Type B pancreatic cell (in vitro differentiated cells): ENCODE measurements around the gene EML2. TPM values are rescaled to one million over a fixed set of nuclear protein-coding genes. Genes with fewer than 3 reads are reported as not detected.
"Not testable (repeated sequence)": the region's sequence is repeated elsewhere in the genome, so short reads cannot be mapped to it uniquely, and the experiment has no call there.

Source experiments
- DNase-seq: peaks from one replicate; pipeline ENCODE4 v3.0.0; 2021; ENCODE audit warnings: mixed read lengths; ENCODE audit not compliant: unreplicated experiment; ENCODE audit errors: extremely low spot score
- H3K27ac Mint-ChIP-seq: 2 replicates; pipeline ENCODE4 v1.8.0; 2021; ENCODE audit warnings: mild to moderate bottlenecking, mixed read lengths
- H3K27me3 Mint-ChIP-seq: 2 replicates; pipeline ENCODE4 v1.8.0; 2021; ENCODE audit warnings: mixed read lengths
- H3K36me3 Mint-ChIP-seq: 2 replicates; pipeline ENCODE4 v1.8.0; 2021; ENCODE audit warnings: mixed read lengths
- H3K4me1 Mint-ChIP-seq: one replicate; pipeline ENCODE4 v1.8.0; 2021; ENCODE audit warnings: mixed read lengths; ENCODE audit not compliant: unreplicated experiment
- H3K4me3 Mint-ChIP-seq: 2 replicates; pipeline ENCODE4 v1.8.0; 2021; ENCODE audit warnings: mild to moderate bottlenecking, mixed read lengths
- H3K9me3 Mint-ChIP-seq: 2 replicates; pipeline ENCODE4 v1.8.0; 2021; ENCODE audit warnings: mixed read lengths
- CTCF ChIP-seq: fragments of 200-600 bp; sonication (generic); conservative IDR thresholded peaks from 2 replicates; pipeline ENCODE4 v1.5.0; 2021; ENCODE audit warnings: antibody characterized with exemption, mild to moderate bottlenecking
- total RNA-seq: library from RNA; stranded (reverse); gene quantifications from 2 replicates; pipeline ENCODE4 v1.2.1, GENCODE V29; 2021; ENCODE audit warnings: low replicate concordance

Gene EML2
- total RNA-seq, 1 donor from 2014 or later, result 46.9 TPM

GRCh38 chr19:45621389-45621788, 17.8 kb downstream of the EML2 start:
- Mint-ChIP-seq H3K4me1 (no peaks in the 10 kb centered on the region), H3K36me3 (peaks cover 13% of the 10 kb centered on the region), H3K27ac (no peak overlapping the region), H3K4me3 (no peak overlapping the region), H3K27me3 (no peaks in the 10 kb centered on the region), H3K9me3 (no peaks in the 10 kb centered on the region)
- DNase-seq, result no peak
- TF ChIP-seq CTCF, result no peak

- Mint-ChIP-seq H3K9me3 (no peaks in the 10 kb centered on the region), H3K36me3 (peaks cover 12% of the 10 kb centered on the region), H3K27ac (peak overlapping the region; percentile 18), H3K4me1 (peaks cover 10% of the 10 kb centered on the region), H3K27me3 (no peaks in the 10 kb centered on the region), H3K4me3 (no peak overlapping the region)
- no peak for DNase-seq
- no peak for TF ChIP-seq CTCF
Observed at GRCh38 chr19:45616704-45617017, 22.5 kb downstream of the EML2 start.

- no peaks in the 10 kb centered on the region for H3K9me3 Mint-ChIP-seq
- no peaks in the 10 kb centered on the region for H3K27me3 Mint-ChIP-seq
- DNase-seq, result peak; percentile 90
- H3K4me1 Mint-ChIP-seq, result peaks cover 10% of the 10 kb centered on the region
- peak overlapping the region; percentile 75 for H3K4me3 Mint-ChIP-seq
- no peak for TF ChIP-seq CTCF
- peak overlapping the region; percentile 68 for H3K27ac Mint-ChIP-seq
- H3K36me3 Mint-ChIP-seq, result peaks cover 12% of the 10 kb centered on the region
Observed at GRCh38 chr19:45615795-45616703, 23.1 kb downstream of the EML2 start.

GRCh38 chr19:45615056-45615455, 24.1 kb downstream of the EML2 start:
- H3K4me3 Mint-ChIP-seq, H3K27me3 Mint-ChIP-seq, DNase-seq, H3K4me1 Mint-ChIP-seq, H3K9me3 Mint-ChIP-seq: not testable (repeated sequence)
- H3K27ac Mint-ChIP-seq, result peak overlapping the region; percentile 96
- peaks cover 16% of the 10 kb centered on the region for H3K36me3 Mint-ChIP-seq

GRCh38 chr19:45613926-45614725, 25.1 kb downstream of the EML2 start:
- no peak for TF ChIP-seq CTCF
- Mint-ChIP-seq H3K27me3 (no peaks in the 10 kb centered on the region), H3K36me3 (peaks cover 22% of the 10 kb centered on the region), H3K4me1 (peaks cover 10% of the 10 kb centered on the region), H3K27ac (peak overlapping the region; percentile 96), H3K4me3 (peak overlapping the region; percentile 34), H3K9me3 (peaks cover 1% of the 10 kb centered on the region)
- no peak for DNase-seq

- TF ChIP-seq CTCF, result no peak
- Mint-ChIP-seq H3K36me3 (peaks cover 17% of the 10 kb centered on the region), H3K9me3 (peaks cover 6% of the 10 kb centered on the region), H3K4me3 (no peak overlapping the region), H3K4me1 (peaks cover 10% of the 10 kb centered on the region), H3K27me3 (no peaks in the 10 kb centered on the region), H3K27ac (no peak overlapping the region)
- DNase-seq, result no peak
Observed at GRCh38 chr19:45608948-45609347, 30.2 kb downstream of the EML2 start.
